Fibroblast of the aortic adventitia (primary cell): ENCODE results near the gene HYPK. TPM values are rescaled to one million over a fixed set of nuclear protein-coding genes. Genes with fewer than 3 reads are reported as not detected.
"Not testable (repeated sequence)": the region's sequence is repeated elsewhere in the genome, so short reads cannot be mapped to it uniquely, and the experiment has no call there.

Source experiments
- DNase-seq: peaks from one replicate; pipeline ENCODE4 v3.0.0-alpha.2; 2010; ENCODE audit warnings: low read depth
- H3K4me3 ChIP-seq: 2 replicates; pipeline ENCODE4 v1.5.1; 2011; ENCODE audit warnings: low read depth, mild to moderate bottlenecking, control low read depth, low read length, moderate library complexity
- CTCF ChIP-seq: IDR thresholded peaks from 2 replicates; pipeline ENCODE4 v1.5.1; 2011; ENCODE audit warnings: mild to moderate bottlenecking, low read length, control low read depth, inconsistent platforms; ENCODE audit not compliant: insufficient read depth
- small RNA-seq: library from RNA; depleted of rRNA; stranded (forward); fragments of <200 nt; gene quantifications from one replicate; pipeline ENCODE3, GENCODE V24; 2012
- total RNA-seq: library from RNA; depleted of rRNA; stranded (reverse); fragments of >200 nt; gene quantifications from 2 replicates; pipeline ENCODE4 v1.2.3, GENCODE V29; 2012; ENCODE audit warnings: low replicate concordance

The HYPK gene
- total RNA-seq, 1 donor: 16.4 TPM

DNA sequence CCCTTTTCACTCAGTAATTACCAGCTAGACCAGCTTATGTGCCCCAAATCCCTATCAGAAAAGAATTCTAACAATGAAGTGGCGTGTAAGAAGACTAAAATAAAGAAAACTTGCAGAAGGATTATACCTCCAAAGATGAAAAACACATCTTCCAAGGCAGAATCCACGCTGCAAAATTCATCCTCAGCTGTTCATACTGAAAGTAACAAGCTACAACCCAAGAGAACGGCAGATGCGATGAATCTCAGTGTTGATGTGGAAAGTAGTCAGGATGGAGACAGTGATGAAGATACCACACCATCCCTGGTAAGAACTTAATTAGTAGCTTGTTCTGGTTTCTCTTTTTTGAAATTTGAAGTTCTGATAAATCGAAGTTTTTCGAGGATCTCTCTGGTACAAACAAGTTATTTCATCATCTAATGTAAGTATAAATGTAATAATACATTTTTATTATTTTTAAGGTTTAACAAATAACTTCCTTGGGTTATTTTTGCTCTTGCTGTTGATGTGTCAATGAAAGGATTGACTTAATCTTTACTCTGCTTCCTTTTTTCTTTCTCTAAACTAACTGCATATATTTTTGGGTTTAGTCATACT is 27.8 kb downstream of the HYPK start:
- H3K4me3 ChIP-seq: peak overlapping the region; percentile 76
- TF ChIP-seq CTCF: no peak
- DNase-seq: peak; percentile 25

GRCh38 chr15:43829951-43830540 is 29.6 kb downstream of the HYPK start:
- DNase-seq, H3K4me3 ChIP-seq: not testable (repeated sequence)

DNA sequence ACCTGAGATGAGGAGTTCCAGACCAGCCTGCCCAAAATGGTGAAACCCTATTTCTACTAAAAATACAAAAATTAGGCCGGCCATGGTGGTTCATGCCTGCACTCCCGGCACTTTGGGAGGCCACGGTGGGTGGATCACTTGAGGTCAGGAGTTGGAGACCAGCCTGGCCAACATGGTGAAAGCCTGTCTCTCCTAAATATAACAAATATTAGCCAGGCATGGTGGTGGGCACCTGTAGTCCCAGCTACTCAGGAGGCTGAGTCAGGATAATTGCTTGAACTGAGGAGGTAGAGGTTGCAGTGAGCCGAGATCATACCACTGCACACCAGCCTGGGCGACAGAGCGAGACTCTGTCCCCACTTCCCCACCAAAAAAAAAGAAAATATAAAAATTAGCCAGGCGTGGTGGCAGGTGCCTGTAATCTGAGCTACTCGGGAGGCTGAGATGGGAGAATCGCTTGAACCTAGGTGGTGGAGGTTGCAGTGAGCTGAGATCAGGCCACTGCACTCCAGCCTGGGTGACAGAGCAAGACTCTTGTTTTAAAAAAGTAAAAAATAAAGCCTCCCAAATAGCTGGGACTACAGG is 30.4 kb downstream of the HYPK start:
- DNase-seq, H3K4me3 ChIP-seq: not testable (repeated sequence)

- not testable (repeated sequence) for DNase-seq, H3K4me3 ChIP-seq
These were observed 31.2 kb downstream of the HYPK start for GRCh38 chr15:43831519-43832052.

GRCh38 chr15:43832485-43832884 is 32.1 kb downstream of the HYPK start:
- not testable (repeated sequence) for DNase-seq, H3K4me3 ChIP-seq

GRCh38 chr15:43845421-43845820 is 45.0 kb downstream of the HYPK start:
- DNase-seq: peak; percentile 37
- H3K4me3 ChIP-seq: no peak overlapping the region
- TF ChIP-seq CTCF: no peak

DNA sequence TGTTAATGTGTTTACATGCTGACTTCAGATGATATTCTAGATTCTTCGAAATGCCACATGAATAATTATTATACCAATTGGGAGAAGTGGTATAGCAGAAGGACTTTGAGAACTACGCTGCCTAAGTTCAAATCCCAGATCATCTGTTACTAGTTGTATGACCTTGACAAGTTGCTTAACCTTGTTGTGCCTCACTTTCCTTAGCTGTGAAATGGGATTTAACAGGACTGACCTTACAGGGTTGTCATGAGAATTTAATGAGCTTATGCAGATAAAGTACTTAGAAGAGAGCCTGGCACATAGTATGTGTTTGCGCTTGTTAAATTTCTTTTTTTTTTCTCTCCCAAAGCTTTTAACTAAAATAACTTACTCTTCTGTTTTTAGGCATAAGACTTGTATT is 50.9 kb downstream of the HYPK start:
- DNase-seq: no peak
- TF ChIP-seq CTCF: no peak
- no peak overlapping the region for H3K4me3 ChIP-seq

DNA sequence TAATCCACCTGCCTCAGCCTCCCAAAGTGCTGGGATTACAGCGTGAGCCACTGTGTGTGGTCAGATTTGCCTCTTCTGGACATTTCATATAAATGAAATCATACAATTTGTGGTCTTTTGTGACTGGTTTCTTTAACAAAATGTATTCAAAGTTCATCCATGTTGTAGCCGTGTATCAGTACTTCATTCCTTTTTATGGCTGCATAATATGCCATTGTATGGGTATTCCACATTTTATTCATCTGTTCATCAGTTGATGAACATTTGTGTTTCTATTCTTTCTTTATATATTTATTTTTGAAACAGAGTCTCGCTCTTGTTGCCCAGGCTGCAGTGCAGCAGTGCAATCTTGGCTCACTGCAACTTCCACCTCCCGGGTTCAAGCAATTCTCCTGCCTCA is 52.2 kb downstream of the HYPK start:
- no peak overlapping the region for H3K4me3 ChIP-seq
- DNase-seq: no peak

More for the DNA sequence above, 52.2 kb downstream of the HYPK start:
- no peak for TF ChIP-seq CTCF

Small RNA genes lying within 50 kb of the gene (small RNA-seq; reads per million reads assigned to genes)
- not detected for gene MIR1282

Other genes with a start within 250 kb of the HYPK start
- 12.1 and 22.2 TPM in 2 replicates for gene PPIP5K1, start 210.4 kb upstream of the HYPK start, total RNA-seq
- gene CKMT1B, start 206.6 kb upstream of the HYPK start, total RNA-seq: not detected in 2 replicates
- gene STRC, start 181.8 kb upstream of the HYPK start, total RNA-seq: 0.09 TPM in 1 of 2 replicates, not detected in the other
- gene CATSPER2, start 151.8 kb upstream of the HYPK start, total RNA-seq: 1.5 and 2.4 TPM in 2 replicates
- not detected in 2 replicates for gene CKMT1A, start 106.7 kb upstream of the HYPK start, total RNA-seq
- gene PDIA3, start 54.2 kb upstream of the HYPK start, total RNA-seq: 172 and 180 TPM in 2 replicates
- gene ELL3, start 23.6 kb upstream of the HYPK start, total RNA-seq: 2.1 and 4.9 TPM in 2 replicates
- 516 and 576 TPM in 2 replicates for gene SERF2, start 8.3 kb upstream of the HYPK start, total RNA-seq
- gene SERINC4, start 379 bp upstream of the HYPK start, total RNA-seq: 0.18 TPM in 1 of 2 replicates, not detected in the other
- 24.2 and 57.5 TPM in 2 replicates for gene MFAP1, start 24.1 kb downstream of the HYPK start, total RNA-seq
- gene WDR76, start 26.4 kb downstream of the HYPK start, total RNA-seq: 2.9 and 58.2 TPM in 2 replicates